Panc1 (cell line): ENCODE measurements around the gene ASXL2.

ENCODE experiments used
- POLR2AphosphoS5 ChIP-seq: IDR thresholded peaks from 2 replicates; pipeline ENCODE4 v1.6.1; 2012; ENCODE audit warnings: mild to moderate bottlenecking, low read depth, low read length, moderate library complexity
- TF ChIP-seq, protein P1 (sequence below): fragments of 450-650 bp; IDR thresholded peaks from 2 replicates; pipeline ENCODE4 v1.5.1; 2017; ENCODE audit warnings: mild to moderate bottlenecking
- TF ChIP-seq, protein P2 (sequence below), 2 experiments: IDR thresholded peaks; 2 replicates each; pipeline ENCODE4 v1.6.1; 2011 to 2012; ENCODE audit warnings: low read depth in 2 of 2, control low read depth in 1 of 2, low read length in 1 of 2, mild to moderate bottlenecking in 1 of 2, moderate library complexity in 1 of 2; ENCODE audit not compliant: insufficient read depth in 1 of 2

DNA sequence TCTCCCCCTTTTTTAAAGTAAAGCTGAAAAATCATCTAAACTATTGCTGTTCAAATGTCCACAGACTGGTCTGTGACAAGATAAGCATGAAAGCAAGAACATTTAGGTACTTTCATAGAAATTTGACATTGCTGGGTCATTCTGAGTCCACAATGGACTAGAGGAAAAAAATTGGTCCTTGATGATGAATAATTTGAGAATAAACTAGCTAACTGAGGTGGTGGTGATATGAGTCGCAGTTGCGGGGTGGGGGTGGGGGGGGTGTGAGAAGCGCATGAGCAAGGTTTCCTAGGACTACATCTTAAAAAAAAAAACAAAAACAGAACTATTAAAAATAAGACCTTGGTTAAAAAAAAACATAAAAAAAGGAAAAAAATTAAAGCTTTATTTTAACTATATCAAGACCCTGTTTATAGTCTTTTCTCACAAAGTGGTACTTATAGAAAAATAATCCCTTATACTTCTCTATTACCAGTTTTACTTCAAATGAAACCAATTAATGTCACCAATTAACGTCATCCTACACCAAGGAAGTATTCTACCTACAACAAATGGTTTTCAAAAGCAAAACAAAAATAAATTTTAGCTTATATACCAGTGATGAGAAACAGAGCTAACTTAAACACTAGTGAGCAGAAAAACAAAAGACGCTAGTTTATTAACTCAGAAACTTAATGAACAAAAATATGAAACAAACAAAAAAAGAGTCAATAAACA is 88.1 kb downstream of the ASXL2 start:
- TF ChIP-seq, protein P1, sequence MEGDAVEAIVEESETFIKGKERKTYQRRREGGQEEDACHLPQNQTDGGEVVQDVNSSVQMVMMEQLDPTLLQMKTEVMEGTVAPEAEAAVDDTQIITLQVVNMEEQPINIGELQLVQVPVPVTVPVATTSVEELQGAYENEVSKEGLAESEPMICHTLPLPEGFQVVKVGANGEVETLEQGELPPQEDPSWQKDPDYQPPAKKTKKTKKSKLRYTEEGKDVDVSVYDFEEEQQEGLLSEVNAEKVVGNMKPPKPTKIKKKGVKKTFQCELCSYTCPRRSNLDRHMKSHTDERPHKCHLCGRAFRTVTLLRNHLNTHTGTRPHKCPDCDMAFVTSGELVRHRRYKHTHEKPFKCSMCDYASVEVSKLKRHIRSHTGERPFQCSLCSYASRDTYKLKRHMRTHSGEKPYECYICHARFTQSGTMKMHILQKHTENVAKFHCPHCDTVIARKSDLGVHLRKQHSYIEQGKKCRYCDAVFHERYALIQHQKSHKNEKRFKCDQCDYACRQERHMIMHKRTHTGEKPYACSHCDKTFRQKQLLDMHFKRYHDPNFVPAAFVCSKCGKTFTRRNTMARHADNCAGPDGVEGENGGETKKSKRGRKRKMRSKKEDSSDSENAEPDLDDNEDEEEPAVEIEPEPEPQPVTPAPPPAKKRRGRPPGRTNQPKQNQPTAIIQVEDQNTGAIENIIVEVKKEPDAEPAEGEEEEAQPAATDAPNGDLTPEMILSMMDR: no peak
- TF ChIP-seq, protein P2, sequence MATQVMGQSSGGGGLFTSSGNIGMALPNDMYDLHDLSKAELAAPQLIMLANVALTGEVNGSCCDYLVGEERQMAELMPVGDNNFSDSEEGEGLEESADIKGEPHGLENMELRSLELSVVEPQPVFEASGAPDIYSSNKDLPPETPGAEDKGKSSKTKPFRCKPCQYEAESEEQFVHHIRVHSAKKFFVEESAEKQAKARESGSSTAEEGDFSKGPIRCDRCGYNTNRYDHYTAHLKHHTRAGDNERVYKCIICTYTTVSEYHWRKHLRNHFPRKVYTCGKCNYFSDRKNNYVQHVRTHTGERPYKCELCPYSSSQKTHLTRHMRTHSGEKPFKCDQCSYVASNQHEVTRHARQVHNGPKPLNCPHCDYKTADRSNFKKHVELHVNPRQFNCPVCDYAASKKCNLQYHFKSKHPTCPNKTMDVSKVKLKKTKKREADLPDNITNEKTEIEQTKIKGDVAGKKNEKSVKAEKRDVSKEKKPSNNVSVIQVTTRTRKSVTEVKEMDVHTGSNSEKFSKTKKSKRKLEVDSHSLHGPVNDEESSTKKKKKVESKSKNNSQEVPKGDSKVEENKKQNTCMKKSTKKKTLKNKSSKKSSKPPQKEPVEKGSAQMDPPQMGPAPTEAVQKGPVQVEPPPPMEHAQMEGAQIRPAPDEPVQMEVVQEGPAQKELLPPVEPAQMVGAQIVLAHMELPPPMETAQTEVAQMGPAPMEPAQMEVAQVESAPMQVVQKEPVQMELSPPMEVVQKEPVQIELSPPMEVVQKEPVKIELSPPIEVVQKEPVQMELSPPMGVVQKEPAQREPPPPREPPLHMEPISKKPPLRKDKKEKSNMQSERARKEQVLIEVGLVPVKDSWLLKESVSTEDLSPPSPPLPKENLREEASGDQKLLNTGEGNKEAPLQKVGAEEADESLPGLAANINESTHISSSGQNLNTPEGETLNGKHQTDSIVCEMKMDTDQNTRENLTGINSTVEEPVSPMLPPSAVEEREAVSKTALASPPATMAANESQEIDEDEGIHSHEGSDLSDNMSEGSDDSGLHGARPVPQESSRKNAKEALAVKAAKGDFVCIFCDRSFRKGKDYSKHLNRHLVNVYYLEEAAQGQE (IDR thresholded peaks at IDR 0.05; ENCODE audit: insufficient read depth in 1 of 2, low read depth in 2 of 2, low read length in 1 of 2): no peak
- TF ChIP-seq POLR2AphosphoS5: no peak
